ENCODE data around the gene P2RX4. TPM values are rescaled to one million over a fixed set of nuclear protein-coding genes. Genes with fewer than 3 reads are reported as not detected.

P2RX4 gene
- total RNA-seq, 3 donors from 2014 or later, result 83.6 to 194 (median 132) TPM

- peak; percentile 43 for ATAC-seq
- peaks cover 3% of the 10 kb centered on the region for H3K4me1 ChIP-seq (ENCODE audit: low read depth)
- H3K4me3 ChIP-seq, result no peak overlapping the region
- TF ChIP-seq CTCF (IDR thresholded peaks at IDR 0.05), result no peak
- H3K9me3 ChIP-seq, result no peaks in the 10 kb centered on the region
- H3K36me3 ChIP-seq (ENCODE audit: low read depth), result no peaks in the 10 kb centered on the region
- intact Hi-C loops (cut with DNase I, micrococcal nuclease), result no loop called here
- DNase-seq, result peak in 2 of 3 donors; percentile 35 to 48
These were observed 28.8 kb downstream of the P2RX4 start for GRCh38 chr12:121238604-121239350.

- Histone ChIP-seq H3K4me1 (ENCODE audit: low read depth) (peaks cover 3% of the 10 kb centered on the region), H3K4me3 (no peak overlapping the region), H3K36me3 (ENCODE audit: low read depth) (no peaks in the 10 kb centered on the region), H3K9me3 (no peaks in the 10 kb centered on the region)
- intact Hi-C loops (cut with DNase I, micrococcal nuclease), result no loop called here
- no peak for TF ChIP-seq CTCF (IDR thresholded peaks at IDR 0.05)
- DNase-seq, result no peak
- peak; percentile 10 for ATAC-seq
These were observed 29.6 kb downstream of the P2RX4 start for GRCh38 chr12:121239351-121240061.

- TF ChIP-seq CTCF (IDR thresholded peaks at IDR 0.05), result no peak
- Histone ChIP-seq H3K4me1 (ENCODE audit: low read depth) (peaks cover 3% of the 10 kb centered on the region), H3K36me3 (ENCODE audit: low read depth) (no peaks in the 10 kb centered on the region), H3K9me3 (no peaks in the 10 kb centered on the region), H3K4me3 (no peak overlapping the region)
- DNase-seq, result no peak
- intact Hi-C loops (cut with DNase I, micrococcal nuclease), result no loop called here
- no peak for ATAC-seq
These were observed 30.1 kb downstream of the P2RX4 start for GRCh38 chr12:121240062-121240420.

GRCh38 chr12:121240484-121241101, 30.7 kb downstream of the P2RX4 start:
- Histone ChIP-seq H3K4me3 (no peak overlapping the region), H3K36me3 (ENCODE audit: low read depth) (no peaks in the 10 kb centered on the region), H3K4me1 (ENCODE audit: low read depth) (peaks cover 3% of the 10 kb centered on the region), H3K9me3 (no peaks in the 10 kb centered on the region)
- ATAC-seq (peak; percentile 72), DNase-seq (peak; percentile 68 to 91 (median 80))
- TF ChIP-seq CTCF (IDR thresholded peaks at IDR 0.05), result no peak
- intact Hi-C loops (cut with DNase I, micrococcal nuclease), result no loop called here

- DNase-seq (peak in 2 of 3 donors; percentile 30 to 44), ATAC-seq (no peak)
- Histone ChIP-seq H3K4me1 (ENCODE audit: low read depth) (peaks cover 3% of the 10 kb centered on the region), H3K4me3 (no peak overlapping the region), H3K9me3 (no peaks in the 10 kb centered on the region), H3K36me3 (ENCODE audit: low read depth) (no peaks in the 10 kb centered on the region)
- intact Hi-C loops (cut with DNase I, micrococcal nuclease), result no loop called here
- TF ChIP-seq CTCF (IDR thresholded peaks at IDR 0.05), result no peak
These were observed 31.4 kb downstream of the P2RX4 start for GRCh38 chr12:121241156-121241970.

Measured in mucosa of descending colon (tissue), 3 donors.